HCT116 (cell line): Measurements from ENCODE around the gene CDCA4.

Source experiments
- CTCF ChIP-seq, 3 experiments: fragments of 200-600 bp in 1 of 3; sonication (generic) in 1 of 3; IDR thresholded peaks in 2 of 3; conservative IDR thresholded peaks in 1 of 3; 2 replicates each; pipeline ENCODE4 v1.5.1; 2012 to 2017; ENCODE audit warnings: low read depth in 2 of 3, low read length in 2 of 3, antibody characterized with exemption in 1 of 3, borderline replicate concordance in 1 of 3, control low read depth in 1 of 3, mild to moderate bottlenecking in 1 of 3, mixed read lengths in 1 of 3, mixed run types in 1 of 3, moderate library complexity in 1 of 3; ENCODE audit not compliant: insufficient read depth in 1 of 3
- EGR1 ChIP-seq: IDR thresholded peaks from 2 replicates; pipeline ENCODE4 v1.6.1; 2012; ENCODE audit warnings: low read depth
- EZH2 ChIP-seq: fragments of 200-600 bp; sonication (generic); IDR thresholded peaks from 2 replicates; pipeline ENCODE4 v1.6.1; 2017; ENCODE audit warnings: antibody characterized with exemption, mixed run types
- FOSL1 ChIP-seq: IDR thresholded peaks from 2 replicates; pipeline ENCODE4 v1.6.1; 2012; ENCODE audit warnings: low read depth
- POLR2A ChIP-seq: IDR thresholded peaks from 2 replicates; pipeline ENCODE4 v1.7.0; 2011; ENCODE audit warnings: borderline replicate concordance; ENCODE audit not compliant: insufficient read depth, insufficient read length; ENCODE audit errors: extremely low read depth
- POLR2AphosphoS5 ChIP-seq: IDR thresholded peaks from 2 replicates; pipeline ENCODE4 v1.6.1; 2011; ENCODE audit warnings: mild to moderate bottlenecking, low read depth, low read length, moderate library complexity
- RAD21 ChIP-seq: IDR thresholded peaks from 2 replicates; pipeline ENCODE4 v1.6.1; 2012; ENCODE audit warnings: low read depth, mild to moderate bottlenecking
- REST ChIP-seq: IDR thresholded peaks from 2 replicates; pipeline ENCODE4 v1.6.1; 2012; ENCODE audit warnings: low read depth
- YY1 ChIP-seq: IDR thresholded peaks from 2 replicates; pipeline ENCODE4 v1.6.1; 2011; ENCODE audit warnings: low read length, low read depth, moderate library complexity, mild to moderate bottlenecking; ENCODE audit not compliant: insufficient replicate concordance; ENCODE audit errors: extremely low read depth
- ZFX ChIP-seq: fragments of 450-650 bp; IDR thresholded peaks from 2 replicates; pipeline ENCODE4 v1.6.1; 2017
- ZNF274 ChIP-seq: fragments of 200-500 bp; sonication (Bioruptor generic); IDR thresholded peaks from 2 replicates; pipeline ENCODE4 v1.6.1; 2014; ENCODE audit warnings: mild to moderate bottlenecking, low read depth, low read length, inconsistent platforms
- TF ChIP-seq, protein P1 (sequence below): IDR thresholded peaks from 2 replicates; pipeline ENCODE4 v1.6.1; 2012
- TF ChIP-seq, protein P2 (sequence below): IDR thresholded peaks from 2 replicates; pipeline ENCODE4 v1.6.1; 2011; ENCODE audit warnings: mild to moderate bottlenecking, low read length, moderate library complexity; ENCODE audit not compliant: insufficient replicate concordance; ENCODE audit errors: extremely low read depth

DNA sequence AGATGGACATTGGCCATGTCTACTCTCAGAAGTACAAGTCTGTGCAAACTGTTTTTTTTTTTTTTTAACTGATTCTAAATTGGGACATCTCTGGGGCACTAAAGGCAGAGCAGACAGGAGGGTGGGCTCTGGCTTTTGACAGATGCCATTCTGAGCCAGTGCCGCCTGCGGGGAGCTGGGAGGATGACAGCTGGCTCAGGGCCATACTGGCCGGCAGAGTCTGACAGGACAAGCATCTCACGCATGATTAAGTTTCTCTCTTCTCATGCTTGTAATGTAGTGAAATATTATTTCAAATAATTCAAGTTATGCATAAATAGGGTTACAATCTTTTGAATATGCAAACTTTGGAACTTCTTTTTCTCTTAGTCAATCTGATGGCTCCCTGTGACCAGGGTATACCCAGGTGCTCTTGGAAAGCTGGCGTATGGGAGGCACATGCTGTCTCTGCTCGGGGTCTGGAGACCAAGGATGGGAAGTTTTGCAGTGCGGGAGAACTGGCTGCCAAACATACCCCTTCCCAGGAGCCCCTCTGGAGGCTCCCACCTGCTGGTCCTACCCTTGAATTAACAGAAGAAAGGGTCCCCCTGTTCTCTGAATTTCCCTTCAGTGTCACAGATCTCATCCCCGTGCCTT is 7.6 kb downstream of the CDCA4 start:
- TF ChIP-seq CTCF (IDR thresholded peaks at IDR 0.05 in 2 of 3, conservative IDR thresholded peaks at IDR 0.05 in 1 of 3; ENCODE audit: borderline replicate concordance in 1 of 3, insufficient read depth in 1 of 3, low read depth in 2 of 3, low read length in 2 of 3) (no peak), POLR2AphosphoS5 (no peak), REST (no peak), POLR2A (no peak), ZNF274 (no peak), EGR1 (no peak), RAD21 (no peak), ZFX (no peak), EZH2 (no peak), YY1 (no peak), FOSL1 (no peak)
- TF ChIP-seq, protein P1, sequence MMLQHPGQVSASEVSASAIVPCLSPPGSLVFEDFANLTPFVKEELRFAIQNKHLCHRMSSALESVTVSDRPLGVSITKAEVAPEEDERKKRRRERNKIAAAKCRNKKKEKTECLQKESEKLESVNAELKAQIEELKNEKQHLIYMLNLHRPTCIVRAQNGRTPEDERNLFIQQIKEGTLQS = no peak
- TF ChIP-seq, protein P2, sequence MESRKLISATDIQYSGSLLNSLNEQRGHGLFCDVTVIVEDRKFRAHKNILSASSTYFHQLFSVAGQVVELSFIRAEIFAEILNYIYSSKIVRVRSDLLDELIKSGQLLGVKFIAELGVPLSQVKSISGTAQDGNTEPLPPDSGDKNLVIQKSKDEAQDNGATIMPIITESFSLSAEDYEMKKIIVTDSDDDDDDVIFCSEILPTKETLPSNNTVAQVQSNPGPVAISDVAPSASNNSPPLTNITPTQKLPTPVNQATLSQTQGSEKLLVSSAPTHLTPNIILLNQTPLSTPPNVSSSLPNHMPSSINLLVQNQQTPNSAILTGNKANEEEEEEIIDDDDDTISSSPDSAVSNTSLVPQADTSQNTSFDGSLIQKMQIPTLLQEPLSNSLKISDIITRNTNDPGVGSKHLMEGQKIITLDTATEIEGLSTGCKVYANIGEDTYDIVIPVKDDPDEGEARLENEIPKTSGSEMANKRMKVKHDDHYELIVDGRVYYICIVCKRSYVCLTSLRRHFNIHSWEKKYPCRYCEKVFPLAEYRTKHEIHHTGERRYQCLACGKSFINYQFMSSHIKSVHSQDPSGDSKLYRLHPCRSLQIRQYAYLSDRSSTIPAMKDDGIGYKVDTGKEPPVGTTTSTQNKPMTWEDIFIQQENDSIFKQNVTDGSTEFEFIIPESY = no peak
